Ramos (cell line): ENCODE measurements around the gene IGF2BP2.

Source experiments
- in situ Hi-C: fragments of 300-500 bp; cut with MboI; formaldehyde crosslinking; loops from one replicate; pipeline ENCODE4 v1.14.3; 2022; ENCODE audit warnings: low sequenced_read_pairs; ENCODE audit not compliant: unreplicated experiment

The IGF2BP2 gene

DNA sequence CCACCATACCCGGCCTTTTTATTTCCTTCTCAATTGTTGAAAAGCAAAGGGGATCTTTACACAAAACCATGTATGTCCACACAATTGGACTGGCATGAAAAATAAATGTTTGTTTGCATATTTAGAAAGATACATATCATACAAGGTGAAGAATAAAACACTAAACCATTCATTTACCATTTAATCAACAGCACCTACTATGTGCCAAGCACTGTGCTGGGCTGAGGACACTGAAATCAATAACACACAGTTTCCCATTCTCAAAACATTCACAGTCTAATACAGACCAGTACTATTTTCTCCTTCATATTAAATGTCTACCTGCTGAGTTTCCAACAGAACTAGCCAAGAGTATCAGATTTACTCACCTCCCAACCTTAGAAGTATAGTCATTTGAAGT, 84.7 kb downstream of the IGF2BP2 start:
- in situ Hi-C loops: no loop called here

DNA sequence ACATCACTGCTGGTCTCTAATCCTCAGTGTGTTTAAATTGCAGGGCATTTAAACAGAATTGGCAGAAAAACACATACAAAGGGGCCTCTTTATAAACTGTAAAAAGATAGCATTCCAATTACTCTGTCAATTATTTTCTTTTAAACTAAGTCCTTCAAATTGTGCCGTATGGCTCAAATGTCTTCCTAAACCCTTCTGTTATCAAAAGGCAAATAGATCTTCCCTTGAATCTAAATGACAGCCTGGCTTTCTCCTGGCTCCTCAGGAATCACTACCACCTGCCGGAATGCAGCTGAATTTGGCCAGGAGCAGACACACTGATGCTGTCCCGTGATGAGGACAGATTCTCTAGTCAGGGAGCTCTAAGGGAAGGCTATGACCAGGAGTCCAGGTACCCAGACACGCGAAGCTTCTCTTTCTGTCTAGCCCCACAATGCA, 85.6 kb downstream of the IGF2BP2 start:
- in situ Hi-C loops: no loop called here

DNA sequence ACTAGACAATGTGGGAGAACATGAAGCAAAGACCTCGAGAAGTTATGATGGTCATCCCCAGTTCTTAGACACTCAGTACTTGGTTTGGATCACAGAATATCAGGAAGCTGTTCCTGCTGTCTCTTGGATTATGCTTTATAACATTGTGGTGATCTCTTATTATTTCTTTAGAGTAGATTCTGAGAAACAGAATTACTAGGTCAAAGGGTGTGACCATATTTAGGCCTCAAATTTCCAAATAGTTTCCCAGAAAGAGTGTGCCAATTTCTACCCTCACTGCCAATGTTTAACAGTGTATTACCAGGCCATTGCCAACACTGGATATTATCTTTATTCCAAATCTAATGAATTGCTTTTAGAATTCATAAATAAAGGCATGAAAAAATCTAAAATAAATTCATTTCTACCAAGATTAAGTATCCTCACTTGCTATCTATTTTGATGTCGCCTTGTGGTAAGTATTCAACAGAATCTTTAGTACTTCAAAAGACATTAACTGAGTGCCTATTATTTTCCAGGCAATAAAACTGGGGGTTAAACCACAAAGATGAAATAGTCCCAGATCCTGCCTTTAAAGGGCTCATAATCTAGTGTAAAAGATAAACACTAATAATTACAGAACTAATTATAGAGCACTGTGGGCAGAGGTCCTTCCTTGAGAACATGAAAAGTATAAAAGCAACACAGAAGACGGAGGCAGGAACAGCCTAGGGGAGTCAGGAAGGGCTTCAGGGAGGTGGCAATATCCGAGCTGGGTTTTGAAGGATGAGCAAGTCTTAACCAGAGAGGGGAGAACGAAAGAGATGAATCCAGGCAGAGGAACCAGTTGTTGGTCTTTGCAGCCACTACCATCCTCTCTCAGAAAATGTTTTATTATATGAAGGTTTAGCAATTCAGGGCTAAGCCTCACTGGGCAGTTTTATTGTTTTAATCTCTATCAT, 86.8 kb downstream of the IGF2BP2 start:
- in situ Hi-C loops: no loop called here

DNA sequence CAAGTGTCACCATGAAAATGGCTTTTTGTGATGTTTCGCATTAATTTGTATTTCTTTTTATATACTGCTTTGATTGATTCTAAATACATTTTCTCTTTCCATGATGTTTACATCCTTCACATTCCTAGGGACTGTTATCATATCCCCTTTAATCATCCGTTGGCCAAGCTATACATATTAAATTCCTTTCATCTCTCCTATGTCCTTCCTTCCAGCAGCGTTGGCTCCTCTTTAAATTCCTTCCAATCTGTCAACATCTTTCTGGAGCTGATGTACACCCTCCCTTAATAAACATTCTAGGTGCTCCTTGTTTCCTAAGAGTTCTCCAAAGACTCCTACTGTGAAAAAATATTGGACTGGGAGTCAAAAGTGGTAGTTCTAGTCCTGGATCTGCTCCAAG, 87.8 kb downstream of the IGF2BP2 start:
- in situ Hi-C loops: no loop called here

DNA sequence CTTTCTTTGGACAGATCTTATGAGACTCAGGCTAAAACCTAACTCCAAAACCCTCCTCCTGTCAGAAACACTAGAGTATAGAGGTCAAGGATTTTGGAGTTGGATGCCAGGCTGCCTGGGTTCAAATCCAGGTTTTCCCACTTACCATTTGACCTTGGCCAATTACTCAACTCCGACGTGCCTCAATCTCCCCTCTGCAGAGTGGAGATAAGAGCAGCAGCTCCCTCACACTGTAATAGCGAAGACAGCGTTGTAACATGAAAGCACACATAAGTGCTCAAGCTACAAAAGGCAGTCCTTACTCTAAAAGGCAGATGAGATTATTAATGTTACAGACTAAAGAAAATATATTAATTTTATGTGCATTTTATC, 90.1 kb downstream of the IGF2BP2 start:
- in situ Hi-C loops: no loop called here

DNA sequence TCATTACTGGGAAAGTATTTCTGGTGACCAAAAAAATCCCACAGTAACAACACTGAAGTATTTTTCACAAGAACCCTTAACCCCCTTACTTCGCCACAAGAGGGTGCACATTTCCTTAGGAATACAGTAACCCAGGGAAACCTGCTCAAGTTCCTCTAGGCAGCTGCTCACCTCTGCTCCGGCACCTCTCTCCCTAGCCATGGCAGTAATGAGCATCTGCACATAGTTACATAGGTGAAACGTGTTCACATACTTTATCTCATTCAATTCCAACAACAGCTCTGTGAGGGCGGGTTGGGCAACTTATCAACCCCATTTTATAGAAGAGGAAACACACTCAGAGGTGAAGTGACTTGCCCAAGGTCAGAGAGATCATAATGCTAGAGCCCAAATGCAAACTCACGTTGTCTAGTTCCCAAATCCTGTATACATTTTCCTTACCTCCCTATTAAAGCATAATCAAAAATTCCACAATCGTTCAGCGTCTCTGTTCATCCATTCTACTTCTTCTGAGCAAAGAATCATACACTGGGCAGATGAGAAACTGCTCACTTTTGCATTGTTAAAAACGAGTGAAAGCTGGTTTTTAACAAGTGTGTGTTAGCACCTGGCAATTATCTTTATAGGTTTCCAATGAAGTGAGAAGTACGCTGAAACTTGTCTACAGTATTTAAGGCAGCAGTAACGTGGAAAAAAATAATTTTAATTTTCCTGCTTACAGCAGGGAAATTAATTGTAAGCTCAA, 90.7 kb downstream of the IGF2BP2 start:
- in situ Hi-C loops: no loop called here

DNA sequence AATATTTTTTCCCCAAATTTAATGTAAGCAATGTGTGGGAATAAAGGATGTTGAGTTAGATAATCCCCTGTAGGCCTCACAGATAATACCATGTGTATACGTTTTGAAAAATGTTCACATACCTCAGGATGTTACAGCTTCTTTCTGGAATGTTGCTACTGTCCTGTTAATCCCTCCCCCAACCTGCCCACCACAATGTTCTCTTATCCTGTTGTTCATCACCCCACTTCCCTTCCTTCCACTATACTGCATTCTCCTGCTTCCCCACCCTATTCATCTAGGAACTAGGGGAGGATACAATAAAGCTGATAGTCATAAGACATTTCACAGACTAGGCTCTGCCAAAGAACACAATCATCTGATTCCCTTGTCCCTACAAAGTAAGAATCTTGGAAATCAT, 92.1 kb downstream of the IGF2BP2 start:
- in situ Hi-C loops: no loop called here

DNA sequence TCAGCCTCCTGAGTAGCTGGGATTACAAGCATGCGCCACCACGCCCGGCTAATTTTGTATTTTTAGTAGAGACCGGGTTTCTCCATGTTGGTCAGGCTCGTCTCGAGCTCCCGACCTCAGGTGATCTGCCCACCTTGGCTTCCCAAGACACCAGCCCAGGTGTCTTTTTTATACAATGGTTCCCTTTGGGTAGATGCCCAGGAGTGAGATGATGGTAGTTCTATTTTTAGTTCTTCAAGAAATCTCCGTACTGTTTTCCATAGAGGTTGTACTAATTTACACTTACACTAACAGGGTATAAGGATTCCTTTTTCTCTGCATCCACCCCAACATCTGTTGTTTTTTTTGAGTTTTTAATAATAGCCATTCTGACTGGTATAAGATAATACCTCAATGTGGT, 94.3 kb downstream of the IGF2BP2 start:
- in situ Hi-C loops: no loop called here

DNA sequence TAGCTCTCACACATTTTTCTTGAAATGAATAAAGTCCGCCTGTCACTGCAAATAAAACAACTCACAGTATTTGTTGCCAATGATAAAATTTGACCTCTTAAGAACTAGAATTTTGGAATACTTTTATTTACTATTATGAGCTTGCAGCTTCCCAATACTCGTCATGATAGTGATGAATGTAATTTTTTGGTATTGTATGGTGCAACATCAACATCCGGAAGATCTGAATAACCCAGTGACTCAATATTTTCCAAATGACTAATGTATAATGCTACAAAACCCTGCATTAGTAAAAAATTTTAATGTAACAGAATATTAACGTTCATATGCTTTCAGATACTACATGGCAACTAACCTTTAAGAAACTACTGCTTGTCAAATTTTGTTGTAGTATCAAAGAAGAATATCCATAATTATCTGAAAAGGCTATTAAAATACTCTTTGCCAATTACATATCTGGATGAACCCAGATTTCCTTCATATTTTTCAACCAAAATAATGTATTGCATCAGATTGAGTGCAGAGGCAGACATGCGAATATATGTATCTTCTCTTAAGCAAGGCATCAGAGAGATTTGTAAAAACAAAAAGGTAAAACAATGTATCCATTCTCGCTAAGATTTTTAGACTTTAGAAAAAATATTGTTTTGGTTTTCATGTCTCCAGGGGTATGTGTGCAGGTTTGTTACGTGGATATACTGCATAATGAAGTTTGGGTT, 95.3 kb downstream of the IGF2BP2 start:
- in situ Hi-C loops: no loop called here

DNA sequence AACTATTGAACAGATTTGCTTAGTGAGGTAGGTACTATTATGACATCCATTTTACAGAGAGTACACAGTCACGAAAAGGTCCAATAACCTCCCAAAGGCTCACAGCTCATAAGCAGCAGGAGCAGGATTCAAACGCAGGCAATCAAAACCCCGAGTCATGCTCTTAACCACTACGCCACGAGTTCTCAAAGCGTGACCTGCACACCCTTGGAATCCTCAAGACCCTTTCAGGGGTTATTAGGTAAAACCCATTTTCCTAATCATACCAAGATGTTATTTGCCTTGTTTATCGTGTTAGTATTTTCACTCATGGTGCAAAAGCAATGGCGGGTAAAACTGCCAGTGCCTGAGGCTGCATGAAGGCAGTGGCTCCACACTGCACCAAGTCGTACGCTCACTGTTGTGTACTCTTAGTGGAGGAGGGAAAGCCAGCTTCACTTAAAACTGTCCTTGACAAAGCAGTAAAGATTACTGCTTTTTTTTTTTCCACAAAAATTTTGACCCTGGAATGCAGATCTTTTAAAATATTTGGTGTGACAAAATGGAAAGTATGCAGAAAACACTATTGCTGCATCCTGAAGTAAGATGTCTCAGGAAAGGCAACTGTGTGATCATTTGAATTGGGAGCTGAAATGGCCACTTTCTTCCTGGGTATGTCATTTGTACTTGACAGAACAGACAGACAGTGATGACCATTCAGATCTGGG, 96.1 kb downstream of the IGF2BP2 start:
- in situ Hi-C loops: no loop called here

DNA sequence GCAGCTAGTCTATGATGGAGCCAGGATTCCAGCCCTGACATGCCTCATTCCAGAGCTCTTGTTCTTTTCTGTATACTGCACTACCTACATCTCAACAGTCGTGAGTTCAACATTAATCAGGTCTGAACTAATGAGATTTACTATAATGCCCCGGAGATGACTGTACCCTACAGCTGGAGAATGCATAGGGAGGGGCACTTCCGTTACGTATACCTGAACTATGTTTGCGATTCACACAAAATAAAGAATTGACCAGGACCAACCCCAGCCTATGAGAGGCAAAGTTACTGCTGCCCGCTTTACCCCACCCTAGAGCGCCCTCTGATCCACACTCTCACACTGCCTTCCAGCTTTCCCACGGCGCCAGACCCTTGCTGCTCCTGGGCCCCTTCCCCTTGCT, 97.0 kb downstream of the IGF2BP2 start:
- in situ Hi-C loops: no loop called here

DNA sequence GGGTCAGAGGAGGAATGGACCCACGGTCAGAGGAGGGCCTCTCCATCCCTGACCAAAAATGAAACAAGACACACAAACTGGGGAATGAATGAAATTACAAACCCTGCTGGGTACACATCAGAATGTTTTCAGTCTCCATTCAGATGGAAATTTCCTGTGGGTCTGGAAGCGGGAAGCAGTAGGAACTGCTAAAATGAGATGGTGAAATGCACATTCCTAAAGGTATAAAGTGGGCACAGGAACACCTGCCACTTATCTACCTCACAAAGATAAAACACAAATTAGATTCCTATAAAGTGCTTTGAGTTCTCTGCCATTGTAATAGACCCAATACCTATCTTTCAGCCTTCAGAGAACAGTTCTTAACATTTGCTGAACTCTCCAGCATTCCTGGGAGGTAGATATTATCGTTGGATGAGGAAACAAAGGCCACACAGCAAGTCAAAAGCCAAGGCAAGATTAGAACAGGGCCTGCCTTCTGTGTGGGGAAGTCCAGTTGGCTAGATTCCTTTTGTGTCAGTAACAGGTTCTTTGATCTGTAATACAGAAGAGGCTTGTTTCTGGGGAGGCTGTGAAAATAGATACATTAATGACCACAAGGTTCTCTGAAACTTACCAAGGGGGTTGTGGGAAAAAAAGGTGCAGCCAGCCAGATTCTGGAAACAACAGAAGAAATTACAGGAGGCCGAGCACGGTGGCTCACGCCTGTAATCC, 98.4 kb downstream of the IGF2BP2 start:
- in situ Hi-C loops: no loop called here

DNA sequence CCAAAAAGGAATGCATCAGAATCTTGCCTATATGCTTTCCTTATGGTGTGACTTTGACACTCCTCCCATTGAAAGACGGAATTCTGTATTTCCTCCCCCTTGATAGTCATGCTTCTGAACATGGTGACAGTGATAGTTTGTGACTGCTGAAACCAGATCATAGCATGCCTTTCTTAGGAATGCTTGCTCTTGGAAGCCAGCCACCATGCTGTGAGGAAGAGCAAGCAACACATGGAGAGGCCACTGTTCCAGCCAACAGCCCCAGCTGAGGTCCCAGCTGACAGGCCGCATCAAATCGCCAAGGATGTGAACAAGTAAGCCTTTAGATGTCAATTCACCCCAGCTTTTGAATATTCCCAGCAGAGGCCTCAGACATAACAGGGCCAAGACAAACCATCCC, 100.1 kb downstream of the IGF2BP2 start:
- in situ Hi-C loops: no loop called here

DNA sequence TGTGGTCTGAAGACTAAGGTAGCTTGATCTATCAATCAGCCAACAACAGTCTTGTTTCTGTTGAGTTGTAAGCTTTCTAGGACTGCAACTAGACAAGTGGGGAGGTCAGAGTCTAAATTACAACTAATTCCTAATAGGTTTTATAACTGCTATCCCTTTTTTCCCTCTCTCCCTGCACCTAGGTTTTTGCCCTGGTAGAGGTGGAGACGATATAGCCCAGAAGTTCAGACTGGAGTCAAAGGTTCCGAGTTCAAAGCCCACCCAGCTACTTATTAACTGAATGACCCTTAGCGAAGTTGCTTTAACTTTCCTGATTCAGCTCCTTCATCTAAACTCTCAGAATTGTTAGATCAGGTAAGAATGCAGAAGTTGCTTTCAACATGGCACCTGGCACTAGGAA, 100.6 kb downstream of the IGF2BP2 start:
- in situ Hi-C loops: no loop called here

DNA sequence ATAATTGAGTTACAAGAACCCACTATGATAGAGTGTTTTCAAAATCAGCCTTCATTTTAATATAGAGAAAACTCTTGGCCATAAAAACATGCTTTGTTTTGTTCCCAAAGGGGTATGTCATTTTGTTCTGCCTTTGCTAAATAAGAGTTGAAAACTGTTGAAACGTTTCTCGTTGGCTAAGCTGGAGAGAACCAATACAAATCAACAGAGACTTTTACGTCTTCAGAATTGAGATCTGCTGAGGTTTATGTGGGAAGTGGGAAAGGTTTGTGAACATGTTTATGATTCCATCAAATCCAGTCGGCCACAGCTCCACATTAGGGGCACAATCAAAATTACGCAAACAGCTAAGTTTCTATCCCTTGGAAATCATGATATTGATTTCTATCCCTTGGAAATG, 102.0 kb downstream of the IGF2BP2 start:
- in situ Hi-C loops: no loop called here

DNA sequence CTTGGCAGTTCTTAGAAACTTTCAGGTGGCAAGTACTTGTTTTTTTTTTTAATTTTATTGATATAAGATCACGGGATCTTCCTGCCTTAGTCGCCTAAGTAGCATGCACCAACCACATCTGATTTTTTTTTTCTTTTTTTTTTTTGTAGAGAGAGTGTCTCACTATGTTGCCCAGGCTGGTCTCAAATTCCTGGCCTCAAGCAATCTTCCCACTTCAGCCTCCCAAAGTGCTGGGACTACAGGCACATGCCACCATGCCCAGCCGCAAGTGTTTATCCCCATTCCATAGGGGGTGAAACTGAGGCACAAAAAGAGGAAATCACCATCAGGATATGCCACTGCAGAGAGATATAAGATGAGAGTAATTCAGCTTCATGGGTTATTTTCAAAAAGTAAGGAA, 102.9 kb downstream of the IGF2BP2 start:
- in situ Hi-C loops: no loop called here

DNA sequence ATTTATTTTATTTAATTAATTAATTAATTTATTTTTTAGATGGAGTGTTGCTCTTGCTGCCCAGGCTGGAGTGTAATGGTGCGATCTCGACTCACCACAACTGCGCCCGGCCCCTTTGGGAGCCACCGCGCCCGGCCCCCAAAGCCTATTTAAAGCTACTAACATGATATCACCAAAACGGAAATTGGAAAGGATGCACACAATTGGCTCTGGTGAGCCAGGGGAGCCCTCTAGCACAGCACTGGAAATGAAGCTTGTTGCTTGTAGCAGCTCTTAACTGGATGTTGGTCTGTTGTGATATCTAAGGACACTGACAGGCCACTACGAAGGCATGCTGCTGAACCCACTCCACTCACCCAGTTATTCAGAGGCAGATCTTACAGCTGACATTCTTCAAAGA, 104.5 kb downstream of the IGF2BP2 start:
- in situ Hi-C loops: no loop called here

DNA sequence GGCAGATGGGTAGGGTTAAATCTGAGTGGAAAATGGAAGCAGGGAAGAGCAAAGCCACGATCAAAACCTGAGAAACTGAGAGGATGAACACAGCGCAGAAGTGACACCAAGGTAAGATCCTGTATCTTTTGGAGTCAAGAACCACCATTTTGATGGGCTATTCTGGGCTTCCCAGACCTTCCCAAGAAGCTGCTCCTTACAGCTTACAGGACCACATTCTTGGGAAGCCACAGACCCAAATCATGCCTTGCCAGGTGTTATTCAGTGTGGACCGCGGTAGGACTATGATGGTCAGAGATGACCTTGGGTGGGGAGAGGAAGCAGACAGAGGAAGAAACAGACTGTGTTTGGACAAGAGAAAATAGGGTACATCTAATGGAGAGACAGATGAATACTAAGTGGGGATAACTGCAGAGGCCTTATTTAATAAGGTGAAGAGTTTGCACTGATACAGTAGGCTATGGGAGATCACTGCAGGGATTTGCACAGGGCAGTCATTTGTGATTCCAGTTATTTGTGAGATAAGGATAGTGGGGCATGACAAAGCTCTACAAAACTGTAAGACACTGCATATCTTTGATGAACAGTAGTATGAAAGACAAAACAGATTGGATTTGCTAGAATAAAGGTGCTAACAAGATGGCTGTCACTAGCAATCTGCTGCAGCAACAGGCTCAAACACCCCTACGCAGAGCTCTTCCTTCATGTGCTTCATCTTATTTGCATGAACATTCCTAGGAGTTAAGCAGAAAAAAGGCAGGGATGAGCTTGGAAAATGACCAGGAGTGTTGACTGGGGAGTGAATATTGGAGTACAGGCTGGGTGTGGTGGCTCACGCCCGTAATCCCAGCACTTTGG, 105.9 kb downstream of the IGF2BP2 start:
- in situ Hi-C loops: no loop called here
